A549 (cell line): ENCODE measurements around the gene PITX3.
"Not testable (repeated sequence)": the region's sequence is repeated elsewhere in the genome, so short reads cannot be mapped to it uniquely, and the experiment has no call there.

Experiments
- BHLHE40 ChIP-seq: IDR thresholded peaks from 2 replicates; pipeline ENCODE4 v1.6.1; 2012; ENCODE audit warnings: low read depth, low read length, inconsistent platforms
- CHD2 ChIP-seq: fragments of 150-350 bp; IDR thresholded peaks from 2 replicates; pipeline ENCODE4 v1.6.1; 2014; ENCODE audit warnings: low read length; ENCODE audit not compliant: partially characterized antibody
- TF ChIP-seq, protein P1 (sequence below): fragments of >200 bp; sonication (Bioruptor Twin); formaldehyde crosslinking; IDR thresholded peaks from 3 replicates; pipeline ENCODE4 v1.5.1; 2016
- TF ChIP-seq, protein P2 (sequence below): fragments of 150-350 bp; IDR thresholded peaks from 2 replicates; pipeline ENCODE4 v1.6.1; 2014; ENCODE audit warnings: low read depth, mild to moderate bottlenecking, low read length

DNA sequence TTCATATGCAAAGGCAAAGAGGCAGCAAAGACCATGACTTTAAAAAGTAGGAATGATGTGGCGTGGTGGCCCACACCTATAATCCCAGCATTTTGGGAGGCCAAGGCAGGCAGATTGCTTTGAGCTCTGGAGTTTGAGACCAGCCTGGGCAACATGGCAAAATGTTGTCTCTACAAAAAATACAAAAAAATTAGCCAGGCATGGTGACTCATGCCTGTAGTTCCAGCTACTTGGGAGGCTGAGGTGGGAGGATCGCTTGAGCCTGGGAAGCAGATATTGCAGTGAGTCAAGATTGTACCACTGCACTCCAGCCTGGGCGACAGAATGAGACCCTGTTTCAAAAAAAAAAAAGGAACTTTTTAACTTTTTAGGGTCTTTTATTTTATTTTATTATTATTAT, 11.2 kb upstream of the PITX3 start:
- TF ChIP-seq, protein P1, sequence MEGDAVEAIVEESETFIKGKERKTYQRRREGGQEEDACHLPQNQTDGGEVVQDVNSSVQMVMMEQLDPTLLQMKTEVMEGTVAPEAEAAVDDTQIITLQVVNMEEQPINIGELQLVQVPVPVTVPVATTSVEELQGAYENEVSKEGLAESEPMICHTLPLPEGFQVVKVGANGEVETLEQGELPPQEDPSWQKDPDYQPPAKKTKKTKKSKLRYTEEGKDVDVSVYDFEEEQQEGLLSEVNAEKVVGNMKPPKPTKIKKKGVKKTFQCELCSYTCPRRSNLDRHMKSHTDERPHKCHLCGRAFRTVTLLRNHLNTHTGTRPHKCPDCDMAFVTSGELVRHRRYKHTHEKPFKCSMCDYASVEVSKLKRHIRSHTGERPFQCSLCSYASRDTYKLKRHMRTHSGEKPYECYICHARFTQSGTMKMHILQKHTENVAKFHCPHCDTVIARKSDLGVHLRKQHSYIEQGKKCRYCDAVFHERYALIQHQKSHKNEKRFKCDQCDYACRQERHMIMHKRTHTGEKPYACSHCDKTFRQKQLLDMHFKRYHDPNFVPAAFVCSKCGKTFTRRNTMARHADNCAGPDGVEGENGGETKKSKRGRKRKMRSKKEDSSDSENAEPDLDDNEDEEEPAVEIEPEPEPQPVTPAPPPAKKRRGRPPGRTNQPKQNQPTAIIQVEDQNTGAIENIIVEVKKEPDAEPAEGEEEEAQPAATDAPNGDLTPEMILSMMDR, result not testable (repeated sequence)
- TF ChIP-seq, protein P2, sequence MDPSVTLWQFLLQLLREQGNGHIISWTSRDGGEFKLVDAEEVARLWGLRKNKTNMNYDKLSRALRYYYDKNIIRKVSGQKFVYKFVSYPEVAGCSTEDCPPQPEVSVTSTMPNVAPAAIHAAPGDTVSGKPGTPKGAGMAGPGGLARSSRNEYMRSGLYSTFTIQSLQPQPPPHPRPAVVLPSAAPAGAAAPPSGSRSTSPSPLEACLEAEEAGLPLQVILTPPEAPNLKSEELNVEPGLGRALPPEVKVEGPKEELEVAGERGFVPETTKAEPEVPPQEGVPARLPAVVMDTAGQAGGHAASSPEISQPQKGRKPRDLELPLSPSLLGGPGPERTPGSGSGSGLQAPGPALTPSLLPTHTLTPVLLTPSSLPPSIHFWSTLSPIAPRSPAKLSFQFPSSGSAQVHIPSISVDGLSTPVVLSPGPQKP, result not testable (repeated sequence)
- not testable (repeated sequence) for TF ChIP-seq BHLHE40, CHD2
